Stimulated activated CD4-positive, alpha-beta T cell treated with anti-CD3 and anti-CD28 coated beads, Interleukin-1b, Interleukin-23, amount 100 ng/mL, for 4 hours (primary cell): Measurements from ENCODE around the gene THBD.

Experiments
- DNase-seq, 2 donors: peaks; one replicate each; pipeline ENCODE4 v3.0.0-alpha.2; 2020; ENCODE audit warnings: low read depth in 2 of 2

Gene THBD

DNA sequence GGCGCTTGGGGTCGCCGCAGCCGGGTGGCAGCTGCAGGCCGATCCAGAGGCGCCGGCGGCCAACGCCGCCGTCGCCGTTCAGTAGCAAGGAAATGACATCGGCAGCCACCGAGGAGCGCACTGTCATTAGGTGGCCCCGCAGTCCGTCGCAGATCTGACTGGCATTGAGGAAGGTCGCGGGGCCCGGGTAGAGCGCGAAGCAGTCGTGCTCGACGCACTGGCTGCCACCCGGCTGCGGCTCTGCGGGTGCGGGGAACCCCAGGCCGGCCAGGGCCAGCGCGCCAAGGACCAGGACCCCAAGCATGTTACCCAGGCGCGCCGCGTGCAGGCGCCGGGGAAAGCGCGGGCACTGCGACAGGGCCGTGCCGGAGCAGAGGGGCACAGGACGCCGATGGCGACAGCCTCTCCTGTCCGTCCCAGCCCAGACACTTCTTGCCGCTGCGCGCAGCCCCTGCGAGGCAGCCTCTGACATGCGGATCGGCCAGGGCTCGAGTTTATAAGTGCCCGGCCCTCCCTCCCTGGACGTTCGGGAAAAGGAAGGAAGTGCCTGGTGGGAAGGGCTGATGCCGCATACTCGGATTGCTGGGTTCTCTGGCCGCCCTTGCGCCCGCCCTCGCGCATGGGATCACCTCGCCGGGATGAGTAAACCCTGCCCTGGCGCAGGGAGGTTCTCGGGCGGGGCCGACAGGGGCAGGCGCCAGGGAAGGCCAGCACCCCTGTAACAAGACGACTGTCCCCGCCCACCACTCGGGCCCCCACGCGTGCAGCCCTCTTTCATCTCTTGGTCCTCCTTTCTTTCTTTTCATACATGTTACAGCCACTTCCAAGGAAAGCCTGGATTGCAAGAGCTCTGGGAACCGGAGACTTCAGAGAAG is at the start of gene THBD:
Gene THBD, minus strand, starts transcription at position 472 of the 875 bp plus-strand sequence. Its CDS starts 168 bp downstream, at position 304.
- no peak for DNase-seq

DNA sequence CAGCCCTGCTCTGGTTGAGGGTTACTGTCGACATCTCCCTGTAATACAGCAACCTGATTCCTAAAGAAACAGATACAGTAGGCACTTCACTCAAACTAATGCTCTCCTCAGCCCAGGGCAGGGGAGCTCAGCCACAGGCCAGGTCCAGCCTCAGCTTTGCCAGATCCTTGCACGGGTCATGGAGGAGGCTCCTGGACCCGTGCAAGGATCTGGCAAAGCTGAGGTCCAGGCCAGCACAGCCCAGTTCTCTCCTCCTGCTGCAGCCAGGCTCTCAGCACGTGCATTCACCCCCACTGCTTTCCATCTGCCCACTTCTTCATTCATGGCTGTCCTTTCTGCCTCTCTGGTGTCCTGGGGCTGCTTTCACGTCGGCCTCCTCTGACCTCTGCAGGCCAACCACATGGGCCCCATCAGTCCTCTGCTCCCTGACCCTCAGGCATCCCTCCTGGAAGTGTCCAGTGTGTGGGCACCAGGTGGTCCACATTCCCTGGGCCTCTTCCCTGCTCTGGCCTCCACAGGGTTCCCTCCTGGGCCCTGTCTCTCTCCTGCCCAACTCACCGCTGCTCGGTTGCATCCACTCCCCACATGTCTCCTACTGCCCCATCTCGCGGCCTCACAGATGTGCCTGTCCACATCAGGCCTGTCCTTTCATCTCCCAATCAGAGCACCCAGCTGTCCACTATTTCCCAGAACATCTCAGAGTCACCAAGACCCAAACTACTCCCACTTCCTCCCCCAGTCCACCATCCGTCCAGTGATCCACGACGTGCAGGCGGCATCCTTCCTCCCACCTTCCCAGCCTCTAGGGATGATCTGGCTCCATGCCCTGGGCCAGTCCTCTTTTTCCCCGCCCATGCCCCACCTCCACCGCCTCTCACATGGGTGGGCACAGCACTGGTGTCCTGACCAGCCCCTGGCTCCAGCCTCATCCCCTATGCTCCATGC is 48.4 kb upstream of the THBD start:
- DNase-seq = no peak

- DNase-seq = no peak
Measured at GRCh38 chr20:23096986-23097520, 47.6 kb upstream of the THBD start.

DNA sequence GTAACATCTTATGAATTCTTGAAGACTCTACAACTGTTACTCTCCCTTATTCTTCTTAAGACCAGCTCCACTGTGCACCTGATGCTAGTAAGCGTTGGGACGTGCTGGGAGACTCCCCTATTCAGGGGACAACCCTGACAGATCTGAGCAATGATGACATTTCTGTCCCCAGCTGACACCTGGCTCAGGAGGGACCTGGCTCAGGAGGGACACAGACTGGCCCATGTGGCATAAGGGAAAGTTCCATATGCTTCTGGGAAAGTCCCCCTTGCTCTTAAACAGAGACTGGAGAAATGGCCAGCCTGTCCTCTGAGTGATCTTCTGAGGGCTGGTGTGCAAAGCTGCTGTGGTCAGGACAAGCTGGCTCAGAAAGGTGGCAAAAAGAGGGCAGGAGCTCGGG is 46.6 kb upstream of the THBD start:
- no peak for DNase-seq

- DNase-seq = no peak
Measured at GRCh38 chr20:23095499-23095898, 46.0 kb upstream of the THBD start.

DNA sequence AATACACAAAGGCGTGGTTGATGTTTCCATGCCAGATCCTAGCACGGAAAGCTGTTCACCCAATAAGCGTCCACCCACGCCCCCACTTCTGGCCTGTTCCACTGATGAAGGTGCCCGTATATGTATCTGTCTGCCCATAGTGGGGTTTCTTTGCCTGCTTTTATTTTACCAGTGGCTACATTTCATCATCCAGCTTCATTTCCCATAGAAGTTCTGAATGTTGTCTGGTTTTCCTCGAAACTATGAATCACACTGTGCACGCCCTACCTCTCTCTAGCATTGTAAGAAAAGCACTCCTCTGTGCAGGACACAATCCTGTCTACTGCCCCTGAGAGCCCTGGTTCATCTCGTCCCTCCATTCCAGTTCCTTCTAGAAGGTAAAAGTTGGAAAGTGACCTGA is 45.5 kb upstream of the THBD start:
- DNase-seq = no peak

- DNase-seq = no peak
Measured at GRCh38 chr20:23094213-23094896, 44.9 kb upstream of the THBD start.

GRCh38 chr20:23093613-23094012 is 44.1 kb upstream of the THBD start:
- DNase-seq = no peak

GRCh38 chr20:23092861-23093495 is 43.5 kb upstream of the THBD start:
- DNase-seq = no peak

DNA sequence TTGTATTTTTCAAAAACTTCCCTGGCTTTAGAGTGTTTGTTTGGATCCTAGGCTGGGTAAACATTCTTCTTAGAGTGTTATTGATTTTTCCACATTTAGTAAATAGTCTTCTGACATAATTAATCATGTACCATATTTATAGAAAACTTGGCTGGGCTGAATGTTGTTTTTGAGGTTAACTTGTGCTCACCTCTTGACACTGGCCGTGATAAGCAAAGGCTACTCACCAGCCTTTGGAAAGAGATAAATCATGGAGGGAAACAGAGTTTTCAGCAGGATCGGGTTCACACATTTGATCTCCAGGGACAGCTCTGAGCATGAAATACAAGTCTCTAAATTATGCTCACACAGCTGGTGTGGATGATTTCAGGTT is 42.9 kb upstream of the THBD start:
- no peak for DNase-seq

DNA sequence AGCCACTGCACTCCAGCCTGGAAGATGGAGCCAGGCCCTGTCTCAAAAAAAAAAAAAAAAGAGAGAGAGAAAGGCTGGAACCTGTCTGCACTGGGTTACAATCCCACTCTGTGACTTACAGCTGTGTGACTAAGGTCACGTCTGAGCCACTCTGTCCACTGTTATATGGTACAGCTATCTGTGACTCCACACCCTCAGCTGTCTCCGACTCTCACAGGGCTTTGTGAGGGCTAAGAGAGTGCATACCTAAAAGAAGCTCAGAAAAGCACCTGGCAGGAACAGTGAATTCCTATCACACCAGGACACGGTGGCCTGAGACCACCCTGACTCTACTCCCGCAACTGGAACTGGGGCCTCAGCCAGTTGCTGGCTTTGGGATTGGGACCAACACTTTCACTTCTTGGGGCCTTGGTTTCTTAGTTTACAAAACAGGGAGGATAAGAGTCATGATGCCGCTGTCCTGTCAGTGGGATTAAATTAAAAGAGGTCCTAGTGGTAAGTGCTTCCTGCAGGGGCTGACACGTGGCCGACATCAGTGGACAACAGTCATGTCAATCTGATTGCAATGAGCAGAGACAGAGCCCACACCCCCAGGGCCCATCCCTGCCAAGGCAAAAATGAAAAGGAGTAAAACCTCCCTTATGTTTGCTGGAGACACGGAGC is 42.4 kb upstream of the THBD start:
- DNase-seq = no peak

GRCh38 chr20:23090878-23091277 is 41.4 kb upstream of the THBD start:
- no peak for DNase-seq

DNA sequence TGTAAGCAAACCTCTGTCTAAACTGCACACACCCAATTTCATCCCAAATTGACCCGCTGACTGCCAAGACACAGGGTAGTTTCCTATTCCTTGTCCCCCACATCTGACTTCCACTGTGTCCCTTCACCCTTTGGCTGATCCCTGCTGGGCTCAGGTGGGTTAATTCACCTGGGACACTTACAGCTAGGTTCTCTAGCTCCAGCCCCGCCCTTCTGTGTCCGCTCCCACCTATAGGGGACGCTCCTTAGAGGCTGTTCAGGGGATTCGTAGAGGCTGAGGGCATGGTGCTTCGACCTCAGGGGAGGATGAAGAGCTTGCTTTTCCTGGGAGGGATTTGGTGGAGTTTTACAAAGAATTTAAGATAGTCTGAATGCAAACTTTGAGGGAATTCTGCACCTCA is 40.7 kb upstream of the THBD start:
- DNase-seq = no peak

DNA sequence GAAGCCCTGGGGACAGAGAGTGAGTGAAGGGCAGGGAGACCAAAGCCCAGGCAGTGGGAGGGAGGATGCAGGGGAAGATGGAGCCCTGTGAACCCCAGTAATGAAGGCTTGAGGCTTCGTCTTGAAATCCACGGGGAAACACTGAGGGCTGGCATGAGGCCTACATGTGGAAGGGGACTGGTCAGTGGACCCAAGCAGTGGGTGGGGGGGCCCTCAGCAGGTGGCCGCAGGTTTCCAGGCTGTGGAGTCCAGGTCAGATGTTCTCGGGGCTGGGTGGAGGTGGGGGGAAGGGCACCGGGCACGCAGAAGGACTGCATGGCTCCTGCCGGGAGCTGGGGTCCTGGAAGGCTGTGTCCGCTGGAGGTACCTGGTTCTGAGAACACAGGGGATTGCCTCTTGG is 39.4 kb upstream of the THBD start:
- DNase-seq = no peak

DNA sequence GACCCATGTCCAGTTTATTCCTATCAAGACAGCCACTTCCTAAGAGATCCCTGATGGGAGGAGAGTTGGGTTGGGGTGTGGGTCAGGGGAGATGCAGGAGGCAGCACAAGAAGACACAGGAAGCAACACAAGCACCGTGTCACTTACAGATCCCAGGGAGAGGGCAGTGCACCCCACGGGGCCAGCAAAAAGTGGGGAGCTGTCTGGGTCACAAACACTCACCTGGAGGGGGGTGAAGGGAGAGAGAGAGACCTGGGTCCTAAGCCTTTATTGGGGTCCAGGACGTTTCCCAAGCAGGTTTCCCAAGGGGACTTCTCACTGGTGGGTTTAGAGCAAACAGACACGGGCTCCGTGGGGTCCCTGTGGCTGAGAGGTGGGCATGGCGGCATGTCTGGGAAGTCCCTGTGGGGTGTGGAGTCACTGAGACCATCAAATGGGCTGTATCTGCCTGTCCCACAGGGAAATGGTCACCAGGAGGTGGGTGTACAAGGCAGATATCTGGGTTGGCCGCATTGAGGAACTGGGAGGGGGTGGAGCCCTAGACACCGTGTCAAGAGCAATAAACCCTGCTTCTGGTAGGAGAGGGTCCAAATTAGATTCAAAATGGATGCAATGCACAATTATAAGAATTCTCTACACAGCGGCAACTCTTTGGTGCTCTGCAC is 38.2 kb upstream of the THBD start:
- DNase-seq = no peak

DNA sequence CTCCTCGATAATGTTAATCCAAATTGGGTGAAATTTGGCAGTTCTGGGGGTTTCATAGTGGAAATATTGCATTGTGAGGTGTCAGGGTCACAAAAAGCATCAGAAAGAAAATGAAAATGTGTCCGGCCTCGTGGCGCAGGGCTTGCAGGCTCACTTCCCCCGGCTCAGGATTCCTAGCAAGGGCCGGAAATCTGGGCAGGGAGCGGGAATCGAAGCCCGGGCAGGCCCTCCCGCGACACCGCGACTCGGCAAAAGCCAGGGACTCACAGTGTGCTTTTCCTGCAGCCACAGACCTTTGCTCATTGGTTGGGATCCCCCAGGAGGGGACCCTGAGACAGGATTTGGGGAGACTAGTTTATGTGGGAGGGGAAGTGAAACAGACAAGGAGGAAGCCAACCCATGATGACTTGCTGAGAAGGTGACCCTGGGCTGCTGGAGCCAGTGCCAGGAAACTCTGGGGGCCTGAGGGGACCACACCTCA is 37.5 kb upstream of the THBD start:
- DNase-seq = no peak

DNA sequence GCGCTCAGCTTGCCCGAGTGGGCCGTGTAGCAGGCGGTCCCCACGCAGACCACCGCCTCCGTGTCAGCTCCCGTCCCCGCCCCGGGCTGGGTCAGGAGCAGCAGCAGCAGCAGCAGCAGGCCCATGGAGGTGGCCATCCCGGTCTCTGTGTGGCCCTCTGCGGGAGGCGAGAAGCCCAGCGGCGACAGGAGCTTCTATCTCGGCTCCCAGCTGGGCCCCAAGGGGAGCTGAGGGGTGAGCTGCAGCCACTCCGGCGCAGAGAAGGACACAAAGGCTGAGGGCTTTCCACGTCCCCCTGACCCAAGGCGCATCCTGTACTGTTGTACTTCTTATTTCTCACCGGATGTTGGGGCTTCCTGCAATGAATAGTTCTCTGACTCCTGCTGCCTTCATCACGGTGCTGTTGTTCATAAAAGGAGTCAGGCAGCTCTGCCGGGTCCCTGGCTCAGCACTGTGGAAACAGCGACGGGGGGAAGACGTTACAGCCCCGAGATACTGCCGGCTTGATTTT is 36.6 kb upstream of the THBD start, which contains the start of gene CD93:
Gene CD93, minus strand, starts transcription at position 269 of the 511 bp plus-strand sequence. Its CDS starts 132 bp downstream, at position 137.
- no peak for DNase-seq

DNA sequence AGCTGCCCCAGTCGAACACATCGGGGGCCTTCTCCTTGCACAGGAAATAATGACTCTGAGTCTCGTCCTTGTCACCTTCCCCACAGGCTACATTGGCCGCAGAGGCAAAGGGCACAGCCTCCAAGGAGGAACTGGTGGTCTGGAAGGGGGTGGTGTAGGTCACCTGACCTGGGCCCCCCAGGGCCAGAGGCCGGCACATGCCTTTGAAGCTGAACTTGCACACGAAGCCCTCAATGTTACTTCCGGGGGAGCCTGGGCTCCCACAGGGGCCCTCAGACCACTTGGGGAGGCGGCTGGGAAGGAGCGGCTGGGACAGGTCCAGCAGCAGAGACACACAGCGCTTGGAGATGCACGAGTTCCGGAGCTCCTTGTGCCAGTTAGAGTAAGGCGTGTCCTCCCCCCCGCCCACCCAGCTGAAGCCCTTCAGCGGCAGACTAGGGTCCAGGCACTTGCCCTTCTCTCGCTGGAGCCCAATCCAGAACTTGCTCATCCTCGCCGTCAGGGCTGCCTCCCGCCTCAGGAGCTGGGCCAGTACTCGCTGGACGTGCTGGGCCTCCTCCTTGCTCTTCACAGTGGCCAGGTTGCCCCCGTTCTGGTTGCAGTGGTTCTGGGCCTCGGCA is 36.1 kb upstream of the THBD start:
- DNase-seq = no peak

- no peak for DNase-seq
Measured at GRCh38 chr20:23084845-23085365, 35.4 kb upstream of the THBD start.
